ENCODE measurements around the gene INSC.

GRCh38 chr11:15185021-15185420, 70.3 kb downstream of the INSC start:
- TF ChIP-seq NANOG (IDR thresholded peaks at IDR 0.05; ENCODE audit: borderline replicate concordance) (no peak), CTCF (conservative IDR thresholded peaks at IDR 0.05; ENCODE audit: low read depth in 2 of 2) (no peak), CREB1 (CRISPR knock-in tag; IDR thresholded peaks at IDR 0.05; ENCODE audit: low read depth) (no peak), REST (IDR thresholded peaks at IDR 0.05; ENCODE audit: unreplicated experiment) (no peak), POLR2AphosphoS5 (IDR thresholded peaks at IDR 0.05; ENCODE audit: low read depth) (no peak), EZH2phosphoT487 (IDR thresholded peaks at IDR 0.05; ENCODE audit: unreplicated experiment) (no peak)

Data from GM23338 (cell line).